A549 (cell line): ENCODE measurements around the gene COL19A1.

Source experiments
- EP300 ChIP-seq, 2 experiments: fragments of >200 bp; sonication (Bioruptor Twin); formaldehyde crosslinking; IDR thresholded peaks; 2 replicates in 1 of 2; 3 replicates in 1 of 2; pipeline ENCODE4 v1.6.1; 2016 to 2017
- JUN ChIP-seq, 2 experiments: fragments of >200 bp; sonication (Bioruptor Twin); formaldehyde crosslinking; IDR thresholded peaks; 2 replicates in 1 of 2; 3 replicates in 1 of 2; pipeline ENCODE4 v1.6.1; 2016 to 2017
- KDM1A ChIP-seq: fragments of 200-600 bp; sonication (generic); IDR thresholded peaks from 2 replicates; pipeline ENCODE4 v1.6.1; 2016; ENCODE audit warnings: low read depth, mild to moderate bottlenecking
- MAZ ChIP-seq: fragments of 150-350 bp; IDR thresholded peaks from 2 replicates; pipeline ENCODE4 v1.6.1; 2014; ENCODE audit warnings: antibody characterized with exemption, low read depth, low read length, borderline replicate concordance
- SREBF2 ChIP-seq: fragments of 450-650 bp; IDR thresholded peaks from 2 replicates; pipeline ENCODE4 v1.6.1; 2014; ENCODE audit warnings: mild to moderate bottlenecking, moderate library complexity
- TP53 ChIP-seq: fragments of 250-450 bp; sonication (Bioruptor Pico); IDR thresholded peaks from 2 replicates; pipeline ENCODE4 v1.5.0; 2021; ENCODE audit warnings: mild to moderate bottlenecking, moderate library complexity
- ZNF302 ChIP-seq: fragments of 250-450 bp; sonication (Bioruptor Pico); IDR thresholded peaks from 2 replicates; pipeline ENCODE4 v1.9.0; 2021; ENCODE audit warnings: inconsistent platforms, mild to moderate bottlenecking, moderate library complexity
- TF ChIP-seq, protein P1 (sequence below): fragments of >200 bp; sonication (Bioruptor Twin); formaldehyde crosslinking; IDR thresholded peaks from 2 replicates; pipeline ENCODE4 v1.6.1; 2016
- TF ChIP-seq, protein P2 (sequence below): fragments of 200-600 bp; sonication (generic); IDR thresholded peaks from 2 replicates; pipeline ENCODE4 v1.6.1; 2016; ENCODE audit warnings: antibody characterized with exemption, mild to moderate bottlenecking, moderate library complexity
- TF ChIP-seq, protein P3 (sequence below): fragments of >200 bp; sonication (Bioruptor Twin); formaldehyde crosslinking; IDR thresholded peaks from 3 replicates; pipeline ENCODE4 v1.5.1; 2016

DNA sequence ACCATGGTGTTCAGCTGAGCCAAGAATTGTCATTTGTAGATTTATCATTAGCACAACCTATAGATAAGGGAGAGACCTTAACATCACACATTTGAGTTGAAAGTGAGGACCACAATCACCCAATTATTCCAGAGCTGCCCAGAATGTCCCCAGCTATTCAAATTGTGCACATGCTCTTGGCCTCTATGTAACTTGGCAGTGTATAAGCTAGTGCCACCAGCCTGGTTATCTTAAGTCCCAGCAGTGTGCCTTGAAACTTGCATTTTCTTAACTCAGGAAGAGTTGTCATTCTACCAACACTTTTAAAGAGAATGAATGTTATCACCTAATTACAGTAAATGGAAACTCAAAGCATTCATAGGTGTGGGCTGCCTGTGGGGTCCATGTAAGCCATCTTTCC is 245.4 kb downstream of the COL19A1 start:
- TF ChIP-seq MAZ, result no peak
- TF ChIP-seq, protein P1, sequence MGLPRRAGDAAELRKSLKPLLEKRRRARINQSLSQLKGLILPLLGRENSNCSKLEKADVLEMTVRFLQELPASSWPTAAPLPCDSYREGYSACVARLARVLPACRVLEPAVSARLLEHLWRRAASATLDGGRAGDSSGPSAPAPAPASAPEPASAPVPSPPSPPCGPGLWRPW, result no peak
- TF ChIP-seq EP300 (IDR thresholded peaks at IDR 0.05), result no peak
- no peak for TF ChIP-seq SREBF2
- TF ChIP-seq ZNF302, result no peak
- TF ChIP-seq, protein P2, sequence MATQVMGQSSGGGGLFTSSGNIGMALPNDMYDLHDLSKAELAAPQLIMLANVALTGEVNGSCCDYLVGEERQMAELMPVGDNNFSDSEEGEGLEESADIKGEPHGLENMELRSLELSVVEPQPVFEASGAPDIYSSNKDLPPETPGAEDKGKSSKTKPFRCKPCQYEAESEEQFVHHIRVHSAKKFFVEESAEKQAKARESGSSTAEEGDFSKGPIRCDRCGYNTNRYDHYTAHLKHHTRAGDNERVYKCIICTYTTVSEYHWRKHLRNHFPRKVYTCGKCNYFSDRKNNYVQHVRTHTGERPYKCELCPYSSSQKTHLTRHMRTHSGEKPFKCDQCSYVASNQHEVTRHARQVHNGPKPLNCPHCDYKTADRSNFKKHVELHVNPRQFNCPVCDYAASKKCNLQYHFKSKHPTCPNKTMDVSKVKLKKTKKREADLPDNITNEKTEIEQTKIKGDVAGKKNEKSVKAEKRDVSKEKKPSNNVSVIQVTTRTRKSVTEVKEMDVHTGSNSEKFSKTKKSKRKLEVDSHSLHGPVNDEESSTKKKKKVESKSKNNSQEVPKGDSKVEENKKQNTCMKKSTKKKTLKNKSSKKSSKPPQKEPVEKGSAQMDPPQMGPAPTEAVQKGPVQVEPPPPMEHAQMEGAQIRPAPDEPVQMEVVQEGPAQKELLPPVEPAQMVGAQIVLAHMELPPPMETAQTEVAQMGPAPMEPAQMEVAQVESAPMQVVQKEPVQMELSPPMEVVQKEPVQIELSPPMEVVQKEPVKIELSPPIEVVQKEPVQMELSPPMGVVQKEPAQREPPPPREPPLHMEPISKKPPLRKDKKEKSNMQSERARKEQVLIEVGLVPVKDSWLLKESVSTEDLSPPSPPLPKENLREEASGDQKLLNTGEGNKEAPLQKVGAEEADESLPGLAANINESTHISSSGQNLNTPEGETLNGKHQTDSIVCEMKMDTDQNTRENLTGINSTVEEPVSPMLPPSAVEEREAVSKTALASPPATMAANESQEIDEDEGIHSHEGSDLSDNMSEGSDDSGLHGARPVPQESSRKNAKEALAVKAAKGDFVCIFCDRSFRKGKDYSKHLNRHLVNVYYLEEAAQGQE, result no peak
- no peak for TF ChIP-seq TP53 (CRISPR knock-in tag)
- TF ChIP-seq, protein P3, sequence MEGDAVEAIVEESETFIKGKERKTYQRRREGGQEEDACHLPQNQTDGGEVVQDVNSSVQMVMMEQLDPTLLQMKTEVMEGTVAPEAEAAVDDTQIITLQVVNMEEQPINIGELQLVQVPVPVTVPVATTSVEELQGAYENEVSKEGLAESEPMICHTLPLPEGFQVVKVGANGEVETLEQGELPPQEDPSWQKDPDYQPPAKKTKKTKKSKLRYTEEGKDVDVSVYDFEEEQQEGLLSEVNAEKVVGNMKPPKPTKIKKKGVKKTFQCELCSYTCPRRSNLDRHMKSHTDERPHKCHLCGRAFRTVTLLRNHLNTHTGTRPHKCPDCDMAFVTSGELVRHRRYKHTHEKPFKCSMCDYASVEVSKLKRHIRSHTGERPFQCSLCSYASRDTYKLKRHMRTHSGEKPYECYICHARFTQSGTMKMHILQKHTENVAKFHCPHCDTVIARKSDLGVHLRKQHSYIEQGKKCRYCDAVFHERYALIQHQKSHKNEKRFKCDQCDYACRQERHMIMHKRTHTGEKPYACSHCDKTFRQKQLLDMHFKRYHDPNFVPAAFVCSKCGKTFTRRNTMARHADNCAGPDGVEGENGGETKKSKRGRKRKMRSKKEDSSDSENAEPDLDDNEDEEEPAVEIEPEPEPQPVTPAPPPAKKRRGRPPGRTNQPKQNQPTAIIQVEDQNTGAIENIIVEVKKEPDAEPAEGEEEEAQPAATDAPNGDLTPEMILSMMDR, result no peak
- no peak for TF ChIP-seq KDM1A
- TF ChIP-seq JUN (IDR thresholded peaks at IDR 0.05), result no peak
